Activated CD8-positive, alpha-beta memory T cell treated with anti-CD3 and anti-CD28 coated beads for 48 hours (primary cell): Measurements from ENCODE around the gene SLC12A8.

Experiments
- DNase-seq, 3 experiments: peaks; one replicate each; pipeline ENCODE4 v3.0.0-alpha.2; 2020; ENCODE audit warnings: low read depth in 2 of 3, low spot score in 2 of 3

Gene SLC12A8

GRCh38 chr3:125079675-125080045, 132.9 kb downstream of the SLC12A8 start:
- DNase-seq: no peak

GRCh38 chr3:125078951-125079674, 133.4 kb downstream of the SLC12A8 start:
- DNase-seq: no peak

- no peak for DNase-seq
Observed at GRCh38 chr3:125077864-125078263, 134.7 kb downstream of the SLC12A8 start.

- no peak for DNase-seq
Observed at GRCh38 chr3:125076464-125076863, 136.1 kb downstream of the SLC12A8 start.

GRCh38 chr3:125075738-125076137, 136.8 kb downstream of the SLC12A8 start:
- DNase-seq: no peak

GRCh38 chr3:125073390-125073905, 139.1 kb downstream of the SLC12A8 start:
- DNase-seq: no peak

GRCh38 chr3:125072749-125073389, 139.7 kb downstream of the SLC12A8 start:
- no peak for DNase-seq

GRCh38 chr3:125072301-125072700, 140.2 kb downstream of the SLC12A8 start:
- no peak for DNase-seq

GRCh38 chr3:125069968-125070745, 142.4 kb downstream of the SLC12A8 start:
- no peak for DNase-seq

GRCh38 chr3:125069452-125069851, 143.1 kb downstream of the SLC12A8 start:
- DNase-seq: no peak

- DNase-seq: no peak
Observed at GRCh38 chr3:125068265-125068664, 144.3 kb downstream of the SLC12A8 start.

- DNase-seq: no peak
Observed at GRCh38 chr3:125067225-125067624, 145.3 kb downstream of the SLC12A8 start.

GRCh38 chr3:125062904-125063618, 149.5 kb downstream of the SLC12A8 start:
- DNase-seq: no peak

GRCh38 chr3:125061646-125062045, 150.9 kb downstream of the SLC12A8 start:
- DNase-seq: no peak

- no peak for DNase-seq
Observed at GRCh38 chr3:125061170-125061569, 151.4 kb downstream of the SLC12A8 start.

- DNase-seq: no peak
Observed at GRCh38 chr3:125059488-125060245, 152.9 kb downstream of the SLC12A8 start.

GRCh38 chr3:125058959-125059358, 153.6 kb downstream of the SLC12A8 start:
- no peak for DNase-seq

GRCh38 chr3:125058529-125058928, 154.0 kb downstream of the SLC12A8 start:
- no peak for DNase-seq

- no peak for DNase-seq
Observed at GRCh38 chr3:125057186-125057850, 155.2 kb downstream of the SLC12A8 start.
